Erythroblast (primary cell): Measurements from ENCODE around the gene TMEM47.

ENCODE experiments used
- DNase-seq, 2 experiments: peaks; one replicate each; lab custom pipeline; 2025; lab: John Stamatoyannopoulos, UW
- GATA1 ChIP-seq: IDR thresholded peaks from 2 replicates; pipeline ENCODE4 v1.6.1; 2011; ENCODE audit warnings: low read depth, mild to moderate bottlenecking, control low read depth, low read length, moderate library complexity
- POLR2A ChIP-seq: IDR thresholded peaks from 2 replicates; pipeline ENCODE4 v1.6.1; 2011; ENCODE audit warnings: mild to moderate bottlenecking, low read length

TMEM47 gene

GRCh38 chrX:34631479-34632220 lies 25.4 kb downstream of the TMEM47 start:
- no peak for TF ChIP-seq POLR2A
- DNase-seq: no peak

- DNase-seq: no peak
- TF ChIP-seq POLR2A: no peak
- no peak for TF ChIP-seq GATA1
These were observed 27.5 kb downstream of the TMEM47 start for GRCh38 chrX:34629572-34629971.

GRCh38 chrX:34624416-34624815 lies 32.7 kb downstream of the TMEM47 start:
- TF ChIP-seq GATA1: no peak
- TF ChIP-seq POLR2A: no peak
- DNase-seq: no peak

- no peak for DNase-seq
- TF ChIP-seq GATA1 (no peak), POLR2A (no peak)
These were observed 37.2 kb downstream of the TMEM47 start for GRCh38 chrX:34619920-34620319.

GRCh38 chrX:34612036-34612435 lies 45.0 kb downstream of the TMEM47 start:
- no peak for TF ChIP-seq GATA1
- no peak for TF ChIP-seq POLR2A

GRCh38 chrX:34598362-34598761 lies 58.7 kb downstream of the TMEM47 start:
- DNase-seq: no peak
- TF ChIP-seq POLR2A: no peak
- TF ChIP-seq GATA1: no peak

More at GRCh38 chrX:34612036-34612435, 45.0 kb downstream of the TMEM47 start:
- DNase-seq: no peak

GRCh38 chrX:34586936-34587335 lies 70.1 kb downstream of the TMEM47 start:
- no peak for TF ChIP-seq GATA1
- TF ChIP-seq POLR2A: no peak
- no peak for DNase-seq

GRCh38 chrX:34586346-34586911 lies 70.7 kb downstream of the TMEM47 start:
- TF ChIP-seq GATA1 (no peak), POLR2A (no peak)
- DNase-seq: no peak

- no peak for DNase-seq
- TF ChIP-seq GATA1 (no peak), POLR2A (no peak)
These were observed 71.5 kb downstream of the TMEM47 start for GRCh38 chrX:34585561-34585960.

- DNase-seq: no peak
- no peak for TF ChIP-seq GATA1
- TF ChIP-seq POLR2A: no peak
These were observed 72.3 kb downstream of the TMEM47 start for GRCh38 chrX:34584781-34585180.

GRCh38 chrX:34580069-34580468 lies 77.0 kb downstream of the TMEM47 start:
- no peak for TF ChIP-seq POLR2A
- no peak for TF ChIP-seq GATA1
- no peak for DNase-seq

GRCh38 chrX:34578237-34578636 lies 78.8 kb downstream of the TMEM47 start:
- TF ChIP-seq GATA1 (no peak), POLR2A (no peak)
- peak in 1 of 2 experiments; percentile 0 for DNase-seq
